ENCODE measurements around the gene PLAAT4.

The PLAAT4 gene

GRCh38 chr11:63536669-63537292, at the start of gene PLAAT4:
Gene PLAAT4 (plus strand): TSS chr11:63536808. CDS start chr11:63536869, 61 bp downstream.
- no peak for TF ChIP-seq CTCF (IDR thresholded peaks at IDR 0.05; ENCODE audit: insufficient read depth, low read depth, low read length, missing control alignments)
- no peak for DNase-seq (ENCODE audit: low read depth)
- no peak within 1 kb of the TSS for H3K4me3 ChIP-seq (ENCODE audit: low read length)

GRCh38 chr11:63488789-63489188, 47.8 kb upstream of the PLAAT4 start:
- no peak for DNase-seq (ENCODE audit: low read depth)
- no peak overlapping the region for H3K4me3 ChIP-seq (ENCODE audit: low read length)
- no peak for TF ChIP-seq CTCF (IDR thresholded peaks at IDR 0.05; ENCODE audit: insufficient read depth, low read depth, low read length, missing control alignments)

DNA sequence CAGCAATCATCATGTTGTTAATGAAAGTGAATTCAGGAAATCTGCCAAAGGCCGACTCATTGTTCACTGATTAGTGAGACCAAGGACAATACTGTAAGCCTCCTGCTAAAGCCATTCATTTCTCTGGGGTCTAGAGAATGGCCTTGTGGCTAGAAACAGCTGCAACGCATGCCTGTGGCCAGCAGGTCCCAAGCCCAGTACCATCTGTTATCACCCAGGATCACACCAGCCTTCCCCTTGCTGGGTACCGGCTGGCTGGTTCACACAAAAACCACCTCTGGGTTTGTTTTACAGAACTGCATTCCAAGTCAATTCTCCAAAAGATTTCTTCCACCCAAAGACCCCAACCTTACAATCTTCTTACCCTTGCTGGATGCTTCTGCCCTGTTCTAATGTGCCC, 46.7 kb upstream of the PLAAT4 start:
- H3K4me3 ChIP-seq (ENCODE audit: low read length) = no peak overlapping the region
- no peak for TF ChIP-seq CTCF (IDR thresholded peaks at IDR 0.05; ENCODE audit: insufficient read depth, low read depth, low read length, missing control alignments)
- DNase-seq (ENCODE audit: low read depth) = no peak

DNA sequence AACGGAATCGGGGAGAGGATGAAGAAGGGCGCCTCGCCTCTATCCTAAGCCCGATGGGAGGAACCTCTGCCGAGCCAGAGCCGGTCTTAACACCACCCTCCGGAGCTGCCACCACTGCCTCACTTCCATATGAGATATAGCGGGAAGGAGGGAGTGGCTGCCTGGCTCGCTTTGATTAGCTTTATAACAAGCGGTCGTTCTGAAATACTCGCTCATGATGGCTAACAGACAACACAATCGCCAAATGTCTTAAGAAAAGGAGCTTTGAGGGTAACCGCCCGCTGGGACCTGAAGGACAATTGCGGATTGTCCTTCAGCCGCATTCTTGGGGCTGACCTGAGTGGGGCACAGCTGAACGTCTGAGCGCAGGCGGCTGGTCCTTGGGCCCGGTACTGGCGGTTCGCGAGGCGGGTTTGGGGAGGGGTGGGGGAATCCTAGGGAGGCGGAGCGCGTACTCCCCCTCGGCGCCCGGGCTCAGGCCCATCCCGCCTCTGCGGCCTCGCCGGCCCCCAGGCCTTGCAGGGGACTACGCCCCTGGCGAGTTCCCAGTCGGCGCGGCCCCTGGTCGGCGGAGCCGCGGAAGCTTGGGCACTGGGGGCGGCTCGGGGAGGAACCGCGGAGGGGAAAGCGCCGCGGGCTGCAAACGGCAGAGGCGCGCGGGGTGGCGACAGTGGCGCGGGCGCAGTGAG, 45.9 kb upstream of the PLAAT4 start, which contains the start of gene PLAAT5:
TSS of gene PLAAT5 (minus strand) at position 617 of the 689 bp plus-strand sequence. CDS start at position 484, 133 bp downstream.
- peak within 1 kb of the TSS; percentile 26 for H3K4me3 ChIP-seq (ENCODE audit: low read length)
- DNase-seq (ENCODE audit: low read depth) = no peak
- no peak for TF ChIP-seq CTCF (IDR thresholded peaks at IDR 0.05; ENCODE audit: insufficient read depth, low read depth, low read length, missing control alignments)

GRCh38 chr11:63491240-63491587, 45.4 kb upstream of the PLAAT4 start:
- DNase-seq (ENCODE audit: low read depth) = no peak
- no peak for TF ChIP-seq CTCF (IDR thresholded peaks at IDR 0.05; ENCODE audit: insufficient read depth, low read depth, low read length, missing control alignments)
- H3K4me3 ChIP-seq (ENCODE audit: low read length) = peak overlapping the region; percentile 26

DNA sequence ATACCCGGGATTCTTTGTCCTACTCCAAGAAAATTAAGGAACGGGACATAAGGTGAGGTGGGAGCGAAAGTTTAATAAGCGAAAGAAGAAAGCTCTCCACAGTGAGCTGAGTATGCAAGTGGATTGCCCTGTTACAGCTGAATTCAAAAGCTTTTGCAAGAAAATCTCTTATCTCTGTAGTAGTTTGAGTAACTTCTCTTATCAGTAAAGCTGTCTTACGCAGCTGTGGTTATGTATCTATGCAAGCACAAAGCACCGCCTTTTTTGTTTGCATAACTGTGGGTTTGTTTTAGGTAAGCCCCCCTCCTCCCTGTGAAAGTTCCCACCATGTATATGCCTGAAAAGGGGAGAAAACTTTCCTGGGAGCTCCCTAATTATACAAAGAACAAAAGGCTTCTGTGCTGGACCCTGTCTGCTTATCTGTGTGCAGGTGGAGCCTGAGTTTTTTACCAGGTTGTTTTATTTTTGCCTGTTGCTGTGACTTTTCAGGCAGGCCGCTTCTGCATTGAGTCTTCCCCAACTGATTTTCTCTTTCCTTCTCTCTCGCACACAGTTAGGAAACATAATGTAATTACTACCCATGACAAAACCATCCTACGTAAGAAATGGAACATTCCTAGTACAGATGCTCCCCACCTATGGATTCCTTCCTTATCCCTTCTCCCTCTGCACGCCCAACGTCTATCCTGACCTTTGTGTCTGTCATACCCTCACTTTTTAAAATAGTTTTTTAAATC, 44.8 kb upstream of the PLAAT4 start:
- H3K4me3 ChIP-seq (ENCODE audit: low read length) = no peak overlapping the region
- TF ChIP-seq CTCF (IDR thresholded peaks at IDR 0.05; ENCODE audit: insufficient read depth, low read depth, low read length, missing control alignments) = no peak
- no peak for DNase-seq (ENCODE audit: low read depth)

All from epithelial cell of esophagus (primary cell).